Eye (tissue), 1 donor: Measurements from ENCODE around the gene HADH.
"Not testable (repeated sequence)": the region's sequence is repeated elsewhere in the genome, so short reads cannot be mapped to it uniquely, and the experiment has no call there.

Source experiments
- DNase-seq: peaks from one replicate; pipeline ENCODE4 v3.0.0-alpha.2; 2015

Gene HADH

GRCh38 chr4:107996949-107997788 lies 7.5 kb downstream of the HADH start:
- DNase-seq = no peak

GRCh38 chr4:107997794-107998193 lies 8.1 kb downstream of the HADH start:
- no peak for DNase-seq

GRCh38 chr4:107999932-108000539 lies 10.3 kb downstream of the HADH start:
- no peak for DNase-seq

- DNase-seq = no peak
These were observed 11.9 kb downstream of the HADH start for GRCh38 chr4:108001540-108002135.

GRCh38 chr4:108003982-108004515 lies 14.4 kb downstream of the HADH start:
- no peak for DNase-seq

- no peak for DNase-seq
These were observed 15.0 kb downstream of the HADH start for GRCh38 chr4:108004646-108005045.

GRCh38 chr4:108005807-108006206 lies 16.1 kb downstream of the HADH start:
- no peak for DNase-seq

GRCh38 chr4:108006361-108006760 lies 16.7 kb downstream of the HADH start:
- DNase-seq = no peak

- no peak for DNase-seq
These were observed 18.3 kb downstream of the HADH start for GRCh38 chr4:108007984-108008383.

- no peak for DNase-seq
These were observed 19.0 kb downstream of the HADH start for GRCh38 chr4:108008721-108009120.

GRCh38 chr4:108010167-108010566 lies 20.5 kb downstream of the HADH start:
- no peak for DNase-seq

GRCh38 chr4:108012382-108012781 lies 22.7 kb downstream of the HADH start:
- DNase-seq = not testable (repeated sequence)

GRCh38 chr4:108013327-108013726 lies 23.6 kb downstream of the HADH start:
- DNase-seq = no peak

- DNase-seq = no peak
These were observed 24.3 kb downstream of the HADH start for GRCh38 chr4:108013955-108014354.

GRCh38 chr4:108018040-108018883 lies 28.6 kb downstream of the HADH start:
- peak; percentile 94 for DNase-seq

GRCh38 chr4:108018884-108019187 lies 29.1 kb downstream of the HADH start:
- DNase-seq = no peak

GRCh38 chr4:108024085-108024877 lies 34.6 kb downstream of the HADH start:
- DNase-seq = no peak

GRCh38 chr4:108024878-108025165 lies 35.1 kb downstream of the HADH start:
- peak; percentile 83 for DNase-seq

GRCh38 chr4:108029016-108029720 lies 39.5 kb downstream of the HADH start:
- DNase-seq = no peak

GRCh38 chr4:108029731-108030130 lies 40.0 kb downstream of the HADH start:
- no peak for DNase-seq

GRCh38 chr4:108030332-108030731 lies 40.6 kb downstream of the HADH start:
- peak; percentile 89 for DNase-seq
